Measurements from ENCODE around the gene LRRC4B.

GRCh38 chr19:50556282-50557008 is 11.8 kb downstream of the LRRC4B start:
- TF ChIP-seq CTCF (IDR thresholded peaks at IDR 0.05; ENCODE audit: insufficient read depth, low read depth, low read length) (peak; percentile 51), EZH2 (IDR thresholded peaks at IDR 0.05; ENCODE audit: insufficient read depth, low read length) (no peak)

All from astrocyte (in vitro differentiated cells and primary cell).